CD4-positive, alpha-beta T cell treated with Interleukin-15 for 1 hour (primary cell): ENCODE data around the gene PI4KA.

ENCODE experiments used
- DNase-seq: peaks from one replicate; pipeline ENCODE4 v3.0.0-alpha.2; 2020

Gene PI4KA

GRCh38 chr22:20881869-20882815 is 23.5 kb upstream of the PI4KA start:
- no peak for DNase-seq

DNA sequence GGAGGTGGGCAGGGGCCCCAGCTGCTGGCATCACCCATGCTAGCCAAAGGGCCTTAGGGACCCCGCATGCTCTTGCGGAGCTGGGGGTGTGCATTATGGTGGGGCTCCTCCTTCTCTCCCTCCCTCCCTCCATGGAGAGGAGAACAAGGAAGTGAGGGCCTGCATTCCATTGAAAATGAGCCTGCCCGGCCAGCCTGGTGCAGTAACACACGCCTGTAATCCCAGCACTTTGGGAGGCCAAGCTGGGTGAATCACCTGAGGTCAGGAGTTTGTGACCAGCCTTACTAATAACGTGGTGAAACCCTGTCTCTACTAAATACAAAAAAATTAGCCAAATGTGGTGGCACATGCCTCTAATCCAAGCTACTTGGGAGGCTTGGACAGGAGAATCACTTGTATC is 22.6 kb upstream of the PI4KA start:
- DNase-seq, result no peak

DNA sequence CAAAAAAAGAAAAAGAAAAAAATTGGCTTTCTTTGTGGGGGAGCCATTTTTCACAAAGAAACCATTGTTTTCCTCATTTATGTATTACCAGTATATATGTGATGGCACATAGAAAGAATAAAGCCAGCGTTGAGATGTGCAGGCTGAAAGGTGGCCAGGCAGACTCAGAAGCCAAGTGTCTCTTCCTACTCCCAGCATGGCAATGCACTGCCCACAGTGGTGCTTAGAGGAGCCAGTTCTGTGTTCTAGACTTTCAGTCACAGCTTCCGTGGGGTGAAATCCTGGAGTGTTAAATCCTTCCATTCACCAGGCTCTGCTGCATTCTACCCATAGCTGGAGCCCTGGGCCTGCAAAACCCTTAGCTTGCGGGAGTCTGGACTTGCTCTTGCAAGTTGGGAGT is 19.1 kb upstream of the PI4KA start:
- no peak for DNase-seq

DNA sequence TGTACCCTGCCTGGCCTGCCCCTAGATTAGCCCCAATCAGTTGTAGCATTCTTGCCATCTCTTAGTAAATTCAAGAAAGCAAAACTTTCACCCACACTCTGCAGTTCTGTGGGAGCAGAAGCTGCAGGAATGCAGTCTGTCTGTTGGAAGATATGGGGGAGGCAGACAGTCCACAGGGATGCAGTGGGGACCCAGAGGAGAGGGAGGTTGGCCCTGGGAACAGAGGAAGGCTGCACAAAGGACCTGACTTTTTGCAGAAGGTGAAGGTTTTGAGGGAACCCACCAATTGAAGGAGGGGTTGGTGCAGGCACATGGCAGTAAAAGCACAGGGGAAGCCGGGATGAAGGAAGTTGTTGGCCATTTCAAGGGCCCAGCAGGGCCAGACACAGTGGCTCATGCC is 16.7 kb upstream of the PI4KA start:
- DNase-seq, result no peak

DNA sequence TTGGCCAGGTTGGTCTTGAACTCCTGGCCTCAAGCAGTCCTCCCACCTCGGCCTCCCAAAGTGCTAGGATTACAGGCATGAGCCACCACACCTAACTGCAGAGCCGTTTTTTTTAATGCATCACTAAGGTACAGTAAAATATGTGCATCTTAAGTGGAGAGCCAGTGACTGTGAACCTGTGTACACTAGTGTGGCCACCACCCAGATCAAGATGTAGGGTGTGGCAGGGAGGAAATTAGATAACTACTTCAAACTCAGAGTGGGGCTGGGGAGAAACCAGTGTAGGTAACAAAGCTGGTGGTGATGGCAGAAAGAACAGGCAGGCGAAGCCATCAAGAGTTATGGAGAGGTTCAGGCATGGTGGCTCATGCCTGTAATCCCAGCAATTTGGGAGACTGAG is 14.6 kb upstream of the PI4KA start:
- no peak for DNase-seq

DNA sequence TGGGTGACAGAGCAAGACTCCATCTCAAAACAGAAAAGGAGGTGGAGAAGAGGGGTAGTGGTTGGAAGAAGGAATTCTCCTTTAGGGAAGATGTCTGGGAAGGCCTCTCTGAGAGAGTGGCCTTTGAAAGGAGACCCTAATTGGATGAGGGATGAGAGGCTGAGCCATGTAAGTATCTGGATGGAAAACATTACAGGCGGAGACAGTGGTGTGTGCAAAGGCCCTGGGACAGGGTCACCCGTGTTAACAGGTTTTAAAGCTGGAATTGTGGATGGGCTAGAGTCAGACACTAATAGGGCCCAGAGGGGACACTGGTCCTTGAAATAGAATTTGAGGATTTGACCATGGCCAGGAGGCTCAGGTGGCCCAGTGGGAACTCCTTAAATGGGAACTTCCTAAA is 10.6 kb upstream of the PI4KA start:
- no peak for DNase-seq

- DNase-seq, result no peak
Measured at GRCh38 chr22:20868025-20868962, 9.7 kb upstream of the PI4KA start.

DNA sequence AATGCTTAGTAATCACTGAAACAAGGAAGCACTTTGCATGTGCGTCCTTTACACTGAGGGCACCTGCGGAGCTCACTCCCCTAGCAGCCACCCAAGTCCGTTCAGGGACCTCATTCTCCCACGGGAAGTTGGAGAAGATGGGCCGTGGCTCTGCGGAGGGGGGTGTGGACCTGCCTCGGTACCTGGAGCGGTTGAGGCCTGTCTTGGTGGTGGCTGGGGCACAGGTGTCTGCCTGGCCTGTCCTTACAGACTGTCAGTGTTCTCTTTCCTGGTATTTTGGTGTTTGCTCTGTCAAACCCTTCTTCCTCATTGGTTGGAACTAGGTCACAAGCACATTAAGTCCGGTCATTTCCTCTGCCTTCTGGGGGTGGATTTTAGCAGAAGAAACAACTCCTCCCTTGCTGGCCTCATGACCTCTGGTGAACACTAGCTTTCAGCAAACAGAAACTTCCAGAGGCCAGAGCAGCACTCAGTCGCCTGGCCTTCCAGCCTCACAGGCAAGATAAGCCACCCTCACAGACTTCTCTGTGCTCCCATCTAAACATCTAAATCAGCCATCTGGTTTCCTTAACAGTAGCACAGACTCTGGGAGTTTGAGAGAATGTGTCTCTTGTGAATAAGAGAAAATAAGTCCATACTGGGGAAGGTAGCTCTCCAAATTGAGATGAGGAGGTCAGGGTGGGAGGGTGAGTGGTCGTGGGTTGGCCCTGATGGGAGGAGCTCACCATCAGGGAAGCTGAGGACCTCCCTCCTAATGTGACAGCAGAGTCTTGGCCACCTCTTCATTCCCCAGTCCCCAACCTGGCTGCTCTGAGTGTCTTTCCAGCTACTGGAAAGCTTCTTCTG is 8.8 kb upstream of the PI4KA start:
- peak; percentile 41 for DNase-seq

DNA sequence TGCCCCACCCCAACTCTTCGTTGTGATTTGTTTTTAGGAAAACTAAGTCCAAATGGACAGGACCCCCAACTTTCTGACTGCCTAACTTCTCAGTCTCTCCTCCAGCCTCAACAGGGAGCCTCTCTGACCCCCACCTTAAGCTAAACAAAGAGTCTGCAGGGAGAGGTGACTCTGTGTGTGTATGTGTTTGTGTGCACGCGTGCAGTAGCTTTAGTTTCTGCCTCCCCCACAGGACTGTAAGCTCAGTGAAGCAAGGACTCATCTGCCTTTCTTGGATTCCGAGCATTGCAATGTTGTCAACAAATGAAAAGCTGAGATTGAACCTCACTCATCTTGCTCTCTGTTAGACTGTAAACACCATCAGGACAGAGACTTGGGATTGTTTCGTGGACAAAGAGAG is 8.1 kb upstream of the PI4KA start:
- DNase-seq, result no peak

- DNase-seq, result no peak
Measured at GRCh38 chr22:20865875-20866445, 7.3 kb upstream of the PI4KA start.

DNA sequence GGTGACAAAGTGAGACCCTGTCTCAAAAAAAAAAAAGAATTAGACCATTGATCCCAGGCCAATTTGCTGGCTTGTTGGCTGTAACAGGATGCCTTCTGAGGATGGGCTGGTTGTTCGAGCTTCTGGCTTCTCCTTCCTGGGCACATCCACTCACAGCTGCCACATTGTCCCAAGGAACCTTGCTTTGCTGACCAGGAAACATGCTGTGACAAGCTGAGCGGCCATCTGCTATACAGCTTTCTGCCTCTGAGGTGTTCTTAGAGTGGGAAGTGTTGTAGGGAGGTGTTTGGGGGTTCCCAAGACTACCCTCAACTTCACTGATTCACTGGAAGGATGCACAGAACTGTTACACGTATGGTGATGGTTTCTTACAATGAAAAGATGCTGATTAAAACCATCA is 6.7 kb upstream of the PI4KA start:
- DNase-seq, result no peak

DNA sequence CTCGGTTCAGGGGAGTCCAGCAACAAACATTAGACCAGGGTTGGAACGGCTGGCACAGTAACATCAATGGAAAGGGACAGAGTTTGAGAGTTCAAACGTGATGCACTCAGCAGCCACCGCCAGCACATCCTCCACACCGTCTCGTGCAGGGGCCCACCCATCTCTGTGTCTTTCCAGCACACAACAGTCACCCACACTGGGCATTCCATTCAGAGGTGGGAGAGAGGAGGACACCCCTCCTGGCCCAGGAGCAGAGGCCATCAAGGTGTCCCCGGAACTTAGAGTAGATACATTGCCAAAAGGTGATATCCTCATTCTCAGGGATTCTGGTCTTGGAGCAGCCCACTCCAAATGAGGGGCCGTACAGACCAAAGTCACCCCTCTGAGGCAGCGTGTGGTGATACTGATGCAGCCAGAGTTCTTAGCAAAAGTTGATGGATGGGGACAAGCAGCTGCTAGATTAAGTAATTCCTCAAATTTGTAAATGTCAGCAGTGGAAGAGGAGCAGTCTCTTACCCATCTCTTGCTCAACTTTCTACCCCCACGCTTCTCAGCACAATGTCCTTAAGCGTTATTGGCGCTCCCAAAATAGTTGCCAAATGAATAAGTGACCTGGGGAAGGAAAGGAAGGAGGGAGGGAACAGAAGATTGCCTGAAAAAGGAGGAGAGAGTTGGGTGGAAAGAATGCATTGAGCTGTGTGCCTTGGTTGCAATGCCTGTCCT is 5.7 kb upstream of the PI4KA start:
- no peak for DNase-seq

DNA sequence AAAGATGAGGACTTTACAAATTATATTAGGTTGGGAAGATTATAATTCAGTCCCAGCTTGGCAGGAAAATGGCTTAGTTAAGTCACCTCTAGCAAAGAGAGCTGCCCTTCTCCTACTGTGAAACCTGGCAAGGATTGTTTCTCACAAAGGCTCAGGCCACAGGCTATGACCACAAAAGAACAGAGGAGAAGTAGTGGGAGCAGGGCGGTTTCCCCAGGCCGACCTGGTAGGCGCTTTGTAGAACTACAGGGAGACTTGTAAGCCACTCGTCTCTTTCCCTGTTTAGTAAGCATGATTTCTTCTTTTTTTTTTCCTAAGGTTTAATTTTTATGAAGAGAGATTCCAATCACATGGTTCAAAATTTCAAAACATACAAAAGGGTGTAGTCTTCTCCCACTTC is 4.8 kb upstream of the PI4KA start:
- DNase-seq, result no peak

DNA sequence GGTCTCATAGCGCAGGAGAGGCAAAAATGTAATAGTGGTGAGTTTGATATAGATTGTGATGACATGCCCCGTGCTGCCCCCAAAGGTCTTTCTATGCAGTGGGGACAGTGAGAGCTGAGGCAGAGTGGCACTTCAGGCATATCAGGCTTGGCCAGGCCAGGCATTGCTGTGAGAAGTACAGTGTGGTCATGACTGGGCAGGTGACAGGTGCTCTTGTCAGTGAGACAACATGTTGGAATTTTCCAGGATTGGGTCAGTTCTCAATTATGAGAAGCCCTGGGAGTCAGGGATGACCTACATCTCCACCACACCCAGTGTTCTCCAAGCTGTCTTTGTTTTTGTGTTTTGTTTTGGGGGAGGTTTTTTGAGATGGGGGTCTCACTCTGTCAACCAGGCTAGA is 3.9 kb upstream of the PI4KA start:
- no peak for DNase-seq

GRCh38 chr22:20859615-20860014 is 1.0 kb upstream of the PI4KA start:
- DNase-seq, result no peak

- DNase-seq, result peak; percentile 86
Measured at GRCh38 chr22:20857838-20858614, 585 bp downstream of the PI4KA start.

- no peak for DNase-seq
Measured at GRCh38 chr22:20857247-20857643, 1.4 kb downstream of the PI4KA start.

DNA sequence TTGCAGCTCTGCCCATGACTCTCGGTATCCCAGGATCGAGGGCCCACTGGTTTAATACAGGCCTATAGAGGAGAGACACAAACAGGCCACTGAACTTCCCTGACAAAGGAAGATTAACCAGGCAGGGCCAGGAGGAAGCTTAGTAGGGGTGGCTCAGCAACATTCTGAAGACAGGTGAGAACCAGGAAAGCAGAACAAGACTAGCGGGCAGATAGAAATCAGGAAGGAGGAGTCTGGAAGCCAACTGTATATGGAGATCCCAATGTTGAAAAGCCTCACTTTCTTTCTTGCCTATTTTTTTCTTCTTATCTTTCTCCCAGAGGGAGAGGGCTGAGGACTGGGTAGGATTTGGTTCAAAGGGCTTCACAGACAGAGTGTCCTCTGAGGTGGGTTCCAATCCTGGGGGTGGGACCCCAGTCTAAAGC is 5.4 kb downstream of the PI4KA start:
- no peak for DNase-seq

DNA sequence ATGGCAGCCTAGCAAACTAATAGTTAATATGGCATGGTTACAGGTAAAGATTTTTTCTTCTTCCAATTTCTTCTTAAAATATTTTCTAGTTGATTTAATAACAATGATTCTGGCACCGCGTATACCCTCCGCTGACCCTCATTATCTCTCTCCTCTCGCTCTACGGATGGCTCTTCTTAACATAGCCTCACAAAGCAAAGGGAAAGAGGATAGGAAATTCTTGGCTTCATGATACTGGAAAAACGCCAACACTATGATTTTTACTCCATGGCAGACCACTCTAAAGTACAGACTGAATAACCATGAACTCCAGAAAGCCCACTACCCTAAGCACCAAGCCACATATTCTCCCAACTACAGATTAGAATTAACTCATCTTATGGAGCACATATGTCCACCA is 6.1 kb downstream of the PI4KA start:
- no peak for DNase-seq

GRCh38 chr22:20852076-20852475 is 6.5 kb downstream of the PI4KA start:
- DNase-seq, result no peak

- no peak for DNase-seq
Measured at GRCh38 chr22:20847318-20847822, 11.2 kb downstream of the PI4KA start.
